ENCODE results near the gene KLHDC3.
"Not testable (repeated sequence)": the region's sequence is repeated elsewhere in the genome, so short reads cannot be mapped to it uniquely, and the experiment has no call there.

KLHDC3 gene

GRCh38 chr6:43032326-43032725 lies 18.3 kb downstream of the KLHDC3 start:
- no peak for DNase-seq

- DNase-seq: no peak
Measured at GRCh38 chr6:43033496-43034189, 19.6 kb downstream of the KLHDC3 start.

- DNase-seq: no peak
Measured at GRCh38 chr6:43034190-43034525, 20.1 kb downstream of the KLHDC3 start.

- DNase-seq: no peak
Measured at GRCh38 chr6:43035495-43036194, 21.6 kb downstream of the KLHDC3 start.

- no peak for DNase-seq
Measured at GRCh38 chr6:43036712-43037111, 22.7 kb downstream of the KLHDC3 start.

- no peak for DNase-seq
Measured at GRCh38 chr6:43037197-43037596, 23.1 kb downstream of the KLHDC3 start.

GRCh38 chr6:43037706-43038105 lies 23.7 kb downstream of the KLHDC3 start:
- DNase-seq: no peak

GRCh38 chr6:43038727-43039126 lies 24.7 kb downstream of the KLHDC3 start:
- no peak for DNase-seq

GRCh38 chr6:43040542-43041257 lies 26.7 kb downstream of the KLHDC3 start:
- no peak for DNase-seq

GRCh38 chr6:43041475-43041874 lies 27.4 kb downstream of the KLHDC3 start:
- not testable (repeated sequence) for DNase-seq

- no peak for DNase-seq
Measured at GRCh38 chr6:43043310-43043709, 29.3 kb downstream of the KLHDC3 start.

- no peak for DNase-seq
Measured at GRCh38 chr6:43045371-43045930, 31.4 kb downstream of the KLHDC3 start.

GRCh38 chr6:43047998-43048397 lies 33.9 kb downstream of the KLHDC3 start:
- no peak for DNase-seq

GRCh38 chr6:43050981-43051380 lies 36.9 kb downstream of the KLHDC3 start:
- no peak for DNase-seq

GRCh38 chr6:43052225-43052841 lies 38.3 kb downstream of the KLHDC3 start:
- DNase-seq: no peak

- peak in 1 of 2 experiments; percentile 41 for DNase-seq
Measured at GRCh38 chr6:43052842-43053544, 38.9 kb downstream of the KLHDC3 start.

- peak; percentile 90 to 94 for DNase-seq
Measured at GRCh38 chr6:43053545-43054205, 39.6 kb downstream of the KLHDC3 start, which contains the start of gene CUL7. Gene CUL7 (minus strand): TSS chr6:43053851. CDS start chr6:43052788, 1,063 bp downstream.

GRCh38 chr6:43054206-43054943 lies 40.3 kb downstream of the KLHDC3 start:
- DNase-seq: no peak

- no peak for DNase-seq
Measured at GRCh38 chr6:43055966-43056365, 41.9 kb downstream of the KLHDC3 start.

GRCh38 chr6:43058531-43058930 lies 44.5 kb downstream of the KLHDC3 start:
- no peak for DNase-seq

Data from activated CD4-positive, alpha-beta T cell treated with anti-CD3 and anti-CD28 coated beads, Interleukin-2, amount 50 U/mL, for 48 hours (primary cell).